ENCODE results near the gene COX8A. TPM values are rescaled to one million over a fixed set of nuclear protein-coding genes. Genes with fewer than 3 reads are reported as not detected.
"Not testable (repeated sequence)": the region's sequence is repeated elsewhere in the genome, so short reads cannot be mapped to it uniquely, and the experiment has no call there.

The COX8A gene
- total RNA-seq, 1 donor from 2014 or later = 182 TPM

DNA sequence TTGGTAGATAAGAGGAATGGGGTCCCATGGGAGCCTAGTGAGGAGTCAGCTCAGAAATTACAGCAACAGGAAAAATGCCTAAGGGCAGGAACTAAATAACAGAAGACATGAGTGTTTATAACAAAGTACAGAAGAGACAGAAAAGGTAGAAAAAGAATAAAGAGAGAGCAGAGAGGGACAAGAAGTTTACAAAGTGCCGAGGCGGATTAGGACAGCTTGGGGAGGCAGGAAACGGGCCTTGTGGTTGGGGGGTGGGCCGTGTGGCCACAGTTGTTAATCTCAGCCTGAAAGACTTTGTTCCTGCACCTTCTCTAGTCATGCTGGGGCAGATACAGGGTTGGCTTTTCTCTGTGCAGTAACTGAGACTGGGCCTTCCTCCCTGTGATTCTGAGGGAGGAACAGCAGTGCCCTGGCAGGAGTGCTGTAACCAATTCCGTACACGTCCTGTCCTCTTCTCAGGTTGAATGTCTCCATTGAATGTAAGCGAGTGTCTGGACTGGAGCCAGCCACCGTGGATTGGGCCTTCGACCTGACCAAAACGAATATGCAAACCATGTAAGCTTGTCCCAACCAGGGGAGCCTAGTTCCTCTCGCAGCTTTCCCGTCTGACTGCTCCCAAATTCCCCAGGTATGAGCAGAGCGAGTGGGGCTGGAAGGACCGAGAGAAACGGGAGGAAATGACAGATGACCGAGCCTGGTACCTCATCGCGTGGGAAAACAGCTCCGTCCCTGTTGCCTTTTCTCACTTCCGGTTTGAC is 22.5 kb upstream of the COX8A start:
- ATAC-seq (ENCODE audit: low read depth) (no peak), DNase-seq (no peak)
- CTCF ChIA-PET = interaction anchor here (1.1 kb wide), 1 partner anchor 213 kb away, joined by 3 read pairs; no protein-coding TSS in a partner anchor
- H3K27ac Mint-ChIP-seq = peak overlapping the region; percentile 57
- TF ChIP-seq, protein P1, sequence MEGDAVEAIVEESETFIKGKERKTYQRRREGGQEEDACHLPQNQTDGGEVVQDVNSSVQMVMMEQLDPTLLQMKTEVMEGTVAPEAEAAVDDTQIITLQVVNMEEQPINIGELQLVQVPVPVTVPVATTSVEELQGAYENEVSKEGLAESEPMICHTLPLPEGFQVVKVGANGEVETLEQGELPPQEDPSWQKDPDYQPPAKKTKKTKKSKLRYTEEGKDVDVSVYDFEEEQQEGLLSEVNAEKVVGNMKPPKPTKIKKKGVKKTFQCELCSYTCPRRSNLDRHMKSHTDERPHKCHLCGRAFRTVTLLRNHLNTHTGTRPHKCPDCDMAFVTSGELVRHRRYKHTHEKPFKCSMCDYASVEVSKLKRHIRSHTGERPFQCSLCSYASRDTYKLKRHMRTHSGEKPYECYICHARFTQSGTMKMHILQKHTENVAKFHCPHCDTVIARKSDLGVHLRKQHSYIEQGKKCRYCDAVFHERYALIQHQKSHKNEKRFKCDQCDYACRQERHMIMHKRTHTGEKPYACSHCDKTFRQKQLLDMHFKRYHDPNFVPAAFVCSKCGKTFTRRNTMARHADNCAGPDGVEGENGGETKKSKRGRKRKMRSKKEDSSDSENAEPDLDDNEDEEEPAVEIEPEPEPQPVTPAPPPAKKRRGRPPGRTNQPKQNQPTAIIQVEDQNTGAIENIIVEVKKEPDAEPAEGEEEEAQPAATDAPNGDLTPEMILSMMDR (IDR thresholded peaks at IDR 0.05) = no peak
- H3K27me3 Mint-ChIP-seq = no peaks in the 10 kb centered on the region
- H3K36me3 Mint-ChIP-seq (ENCODE audit: low read depth) = peaks cover 69% of the 10 kb centered on the region
- H3K4me1 Mint-ChIP-seq = peaks cover 11% of the 10 kb centered on the region
- no peak overlapping the region for H3K4me3 Mint-ChIP-seq
- intact Hi-C loops (cut with micrococcal nuclease) = no loop called here
- H3K9me3 Mint-ChIP-seq = no peaks in the 10 kb centered on the region
- POLR2A ChIA-PET = interaction anchor here (0.7 kb wide), 1 partner anchor 13 kb away, joined by 3 read pairs; the partner anchor contains the start of gene NAA40

DNA sequence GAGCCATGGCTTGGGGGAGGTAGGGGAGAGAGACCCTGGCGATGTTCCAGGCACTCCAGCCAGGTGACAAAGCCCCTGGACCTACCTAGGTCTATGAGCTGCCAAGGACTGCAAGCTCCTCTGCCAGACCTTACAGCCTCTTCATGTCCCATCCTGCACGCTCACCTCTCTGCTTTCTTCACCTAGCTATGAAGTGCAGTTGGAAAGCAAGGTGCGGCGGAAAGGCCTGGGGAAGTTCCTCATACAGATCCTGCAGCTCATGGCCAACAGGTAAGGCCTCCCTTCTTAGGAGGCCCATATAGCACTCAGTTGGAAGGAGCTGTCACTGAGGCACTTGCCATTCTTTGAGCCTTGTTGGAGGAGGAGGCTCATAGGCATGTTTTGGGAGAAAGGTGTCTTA is 21.9 kb upstream of the COX8A start:
- intact Hi-C loops (cut with micrococcal nuclease) = no loop called here
- CTCF ChIA-PET = no interaction called here

DNA sequence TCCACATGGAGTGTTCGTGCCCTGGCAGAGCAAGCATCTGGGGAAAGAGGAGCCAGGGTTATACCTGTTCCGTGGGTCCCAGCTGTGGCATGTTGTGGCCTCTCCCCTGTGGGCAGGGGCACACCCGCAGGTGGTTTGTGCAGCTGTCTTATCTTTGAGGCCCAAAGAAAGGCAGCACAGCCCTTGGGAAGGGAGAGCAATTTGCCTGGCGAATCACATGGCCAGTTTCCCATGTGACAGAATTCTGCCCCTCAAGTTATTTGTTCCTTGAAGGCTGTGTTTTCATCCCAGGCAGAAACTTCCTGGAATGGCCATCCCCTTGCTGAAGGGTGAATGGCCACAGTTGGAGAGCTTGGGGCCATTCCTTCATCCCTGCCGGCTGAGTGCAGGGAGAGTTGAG is 16.4 kb upstream of the COX8A start:
- Mint-ChIP-seq H3K36me3 (ENCODE audit: low read depth) (peaks cover 34% of the 10 kb centered on the region), H3K9me3 (no peaks in the 10 kb centered on the region), H3K4me1 (no peaks in the 10 kb centered on the region), H3K27ac (no peak overlapping the region), H3K4me3 (no peak overlapping the region), H3K27me3 (no peaks in the 10 kb centered on the region)
- DNase-seq = no peak
- ChIA-PET CTCF (no interaction called here), POLR2A (no interaction called here)
- intact Hi-C loops (cut with micrococcal nuclease) = no loop called here
- TF ChIP-seq, protein P1 (IDR thresholded peaks at IDR 0.05) = no peak
- no peak for ATAC-seq (ENCODE audit: low read depth)

More for the DNA sequence above, 21.9 kb upstream of the COX8A start:
- H3K36me3 Mint-ChIP-seq (ENCODE audit: low read depth) = peaks cover 65% of the 10 kb centered on the region
- H3K27me3 Mint-ChIP-seq = no peaks in the 10 kb centered on the region
- no peak for ATAC-seq (ENCODE audit: low read depth)
- peaks cover 11% of the 10 kb centered on the region for H3K4me1 Mint-ChIP-seq
- DNase-seq = no peak
- H3K27ac Mint-ChIP-seq = no peak overlapping the region
- TF ChIP-seq, protein P1 (IDR thresholded peaks at IDR 0.05) = no peak
- POLR2A ChIA-PET = interaction anchor here (0.7 kb wide), 1 partner anchor 13 kb away, joined by 3 read pairs; the partner anchor contains the start of gene NAA40
- no peaks in the 10 kb centered on the region for H3K9me3 Mint-ChIP-seq
- no peak overlapping the region for H3K4me3 Mint-ChIP-seq

DNA sequence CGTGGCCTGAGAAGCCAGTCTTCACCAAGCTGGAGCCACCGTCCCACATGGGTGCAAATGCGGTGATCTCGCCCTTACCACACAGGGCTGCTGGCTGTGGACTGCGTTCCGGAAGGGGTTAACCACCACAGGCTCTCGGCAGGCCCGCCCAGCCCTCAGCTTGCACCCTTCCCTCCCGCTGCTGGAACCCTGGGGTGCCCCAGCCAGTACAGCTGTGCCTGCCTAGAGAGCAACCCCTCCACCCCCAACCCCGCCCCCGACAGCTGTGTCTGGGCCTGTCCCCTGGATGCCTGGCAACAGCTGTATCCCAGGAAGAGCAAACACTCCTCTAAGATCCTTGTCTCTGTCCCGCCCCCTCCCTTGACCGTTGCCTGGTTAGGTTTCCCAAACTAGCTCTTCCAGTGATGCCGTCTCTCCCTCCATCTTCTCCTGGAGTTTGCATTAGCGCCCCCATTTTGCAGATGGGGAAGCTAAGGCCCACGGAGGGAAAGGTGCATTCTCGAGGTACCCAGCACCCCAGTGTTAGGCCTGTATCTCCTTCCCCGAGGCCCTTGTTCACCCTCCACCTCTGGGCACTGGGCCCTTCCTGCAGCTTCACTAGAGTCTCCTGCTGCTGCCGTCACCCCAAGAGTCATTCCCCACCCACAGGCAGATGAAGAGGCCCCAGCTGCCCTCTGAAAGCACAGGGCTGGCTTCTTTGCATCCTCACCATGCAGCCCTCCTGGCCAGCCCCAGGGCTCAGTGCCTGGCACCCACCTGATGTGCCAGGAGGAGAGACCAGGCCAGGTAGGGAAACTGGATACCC is 12.6 kb upstream of the COX8A start:
- ChIA-PET POLR2A (interaction anchor here (0.6 kb wide), 1 partner anchor 14 kb away, joined by 3 read pairs; no protein-coding TSS in a partner anchor), CTCF (interaction anchor here (1.4 kb wide), 1 partner anchor 16 kb away, joined by 3 read pairs; no protein-coding TSS in a partner anchor)
- no peaks in the 10 kb centered on the region for H3K36me3 Mint-ChIP-seq (ENCODE audit: low read depth)
- TF ChIP-seq, protein P1 (IDR thresholded peaks at IDR 0.05) = no peak
- H3K27me3 Mint-ChIP-seq = peaks cover 3% of the 10 kb centered on the region
- H3K9me3 Mint-ChIP-seq = no peaks in the 10 kb centered on the region
- H3K4me3 Mint-ChIP-seq = no peak overlapping the region
- DNase-seq (no peak), ATAC-seq (ENCODE audit: low read depth) (no peak)
- intact Hi-C loops (cut with micrococcal nuclease) = no loop called here
- no peak overlapping the region for H3K27ac Mint-ChIP-seq
- H3K4me1 Mint-ChIP-seq = no peaks in the 10 kb centered on the region

DNA sequence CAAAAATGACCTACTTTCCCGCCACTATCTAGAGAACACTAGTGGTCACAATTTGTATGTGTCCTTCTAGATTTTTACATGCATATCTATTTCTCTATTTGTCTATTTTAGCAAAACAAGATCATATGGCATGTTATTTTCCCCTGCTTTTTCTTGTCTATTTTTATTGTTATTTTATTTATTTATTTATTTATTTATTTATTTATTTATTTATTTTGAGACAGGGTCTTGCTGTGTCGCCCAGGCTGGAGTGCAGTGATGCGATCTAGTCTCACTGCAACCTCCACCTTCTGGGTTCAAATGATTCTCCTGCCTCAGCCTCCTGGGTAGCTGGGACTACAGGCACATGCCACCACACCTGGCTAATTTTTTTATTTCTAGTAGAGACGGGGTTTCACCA is 10.5 kb upstream of the COX8A start:
- CTCF ChIA-PET = interaction anchor here (0.9 kb wide), 1 partner anchor 18 kb away, joined by 3 read pairs; no protein-coding TSS in a partner anchor
- not testable (repeated sequence) for H3K27me3 Mint-ChIP-seq

More for the DNA sequence above, 10.5 kb upstream of the COX8A start:
- H3K36me3 Mint-ChIP-seq (ENCODE audit: low read depth); intact Hi-C loops (cut with micrococcal nuclease); POLR2A ChIA-PET; H3K4me1 Mint-ChIP-seq; DNase-seq; ATAC-seq (ENCODE audit: low read depth); H3K9me3 Mint-ChIP-seq; H3K4me3 Mint-ChIP-seq; H3K27ac Mint-ChIP-seq: not testable (repeated sequence)
